ENCODE measurements around the gene FLCN. TPM values are rescaled to one million over a fixed set of nuclear protein-coding genes. Genes with fewer than 3 reads are reported as not detected.

The FLCN gene, protein sequence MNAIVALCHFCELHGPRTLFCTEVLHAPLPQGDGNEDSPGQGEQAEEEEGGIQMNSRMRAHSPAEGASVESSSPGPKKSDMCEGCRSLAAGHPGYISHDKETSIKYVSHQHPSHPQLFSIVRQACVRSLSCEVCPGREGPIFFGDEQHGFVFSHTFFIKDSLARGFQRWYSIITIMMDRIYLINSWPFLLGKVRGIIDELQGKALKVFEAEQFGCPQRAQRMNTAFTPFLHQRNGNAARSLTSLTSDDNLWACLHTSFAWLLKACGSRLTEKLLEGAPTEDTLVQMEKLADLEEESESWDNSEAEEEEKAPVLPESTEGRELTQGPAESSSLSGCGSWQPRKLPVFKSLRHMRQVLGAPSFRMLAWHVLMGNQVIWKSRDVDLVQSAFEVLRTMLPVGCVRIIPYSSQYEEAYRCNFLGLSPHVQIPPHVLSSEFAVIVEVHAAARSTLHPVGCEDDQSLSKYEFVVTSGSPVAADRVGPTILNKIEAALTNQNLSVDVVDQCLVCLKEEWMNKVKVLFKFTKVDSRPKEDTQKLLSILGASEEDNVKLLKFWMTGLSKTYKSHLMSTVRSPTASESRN
- total RNA-seq: 58.2 and 68.6 TPM in 2 replicates

DNA sequence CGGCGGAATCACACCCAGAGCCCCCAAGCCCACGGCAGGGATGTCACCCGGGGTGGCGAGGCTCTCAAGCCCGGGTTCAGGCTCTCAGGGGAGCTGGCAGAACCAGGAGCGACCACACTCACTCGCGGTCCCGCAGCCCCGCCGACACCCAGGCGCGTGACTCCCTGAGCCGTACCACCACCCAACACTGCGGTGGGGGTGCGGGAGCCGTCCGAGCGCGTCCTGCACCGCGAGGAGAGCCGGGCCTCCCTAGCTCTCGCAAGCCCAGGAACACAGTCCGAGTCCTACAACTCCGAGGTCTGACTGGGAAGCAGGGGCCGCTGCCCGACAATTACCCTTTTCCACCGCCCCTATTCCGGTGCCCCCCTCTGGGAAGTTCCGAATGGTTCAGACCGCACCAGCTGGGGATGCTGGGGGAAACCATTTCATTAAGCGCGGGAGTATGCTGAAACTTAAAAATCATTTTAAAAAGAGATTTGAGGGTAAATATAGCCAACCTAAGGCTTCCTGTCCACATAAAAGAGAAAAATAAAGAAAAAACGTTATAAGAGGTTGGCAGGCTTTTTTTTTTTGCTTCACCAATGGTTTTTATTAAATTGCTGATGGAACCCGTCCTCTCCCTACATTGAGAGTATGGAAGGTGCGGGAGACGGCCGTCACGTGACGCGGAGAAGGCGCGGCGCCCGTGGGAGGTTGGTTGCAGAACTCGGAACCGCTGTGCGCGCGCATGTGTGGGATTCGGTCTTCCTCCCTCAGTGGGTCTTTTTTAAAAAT is at the start of gene FLCN:
Gene FLCN (minus strand): TSS at position 143 of the 774 bp plus-strand sequence. CDS start 9,031 bp downstream, outside the sequence.

GRCh38 chr17:17280613-17281549 is 43.9 kb upstream of the FLCN start, which contains the start of gene COPS3:
Gene COPS3 (minus strand): TSS chr17:17281246. CDS start chr17:17281186, 60 bp downstream.

GRCh38 chr17:17206124-17206912 is 30.6 kb downstream of the FLCN start, which contains the start of gene PLD6:
Gene PLD6 (minus strand): TSS chr17:17206333. CDS start chr17:17206286, 47 bp downstream.

Small RNAs within 50 kb of the gene (small RNA-seq; reads per million reads assigned to genes)
- gene RNU6-767P: not detected

Other genes with a start within 250 kb of the FLCN start
- 135 and 158 TPM in 2 replicates for gene MPRIP, start 194.7 kb downstream of the FLCN start, total RNA-seq
- gene PLD6, start 30.8 kb downstream of the FLCN start, total RNA-seq: 3.0 and 3.3 TPM in 2 replicates
- gene COPS3, start 44.1 kb upstream of the FLCN start, total RNA-seq: 85.6 and 108 TPM in 2 replicates
- gene NT5M, start 66.2 kb upstream of the FLCN start, total RNA-seq: 1.1 and 2.6 TPM in 2 replicates
- 14.8 and 16.3 TPM in 2 replicates for gene MED9, start 239.8 kb upstream of the FLCN start, total RNA-seq

All from vein endothelial cell (primary cell).